ENCODE data around the gene PACC1.
"Not testable (repeated sequence)": the region's sequence is repeated elsewhere in the genome, so short reads cannot be mapped to it uniquely, and the experiment has no call there.

PACC1 gene

DNA sequence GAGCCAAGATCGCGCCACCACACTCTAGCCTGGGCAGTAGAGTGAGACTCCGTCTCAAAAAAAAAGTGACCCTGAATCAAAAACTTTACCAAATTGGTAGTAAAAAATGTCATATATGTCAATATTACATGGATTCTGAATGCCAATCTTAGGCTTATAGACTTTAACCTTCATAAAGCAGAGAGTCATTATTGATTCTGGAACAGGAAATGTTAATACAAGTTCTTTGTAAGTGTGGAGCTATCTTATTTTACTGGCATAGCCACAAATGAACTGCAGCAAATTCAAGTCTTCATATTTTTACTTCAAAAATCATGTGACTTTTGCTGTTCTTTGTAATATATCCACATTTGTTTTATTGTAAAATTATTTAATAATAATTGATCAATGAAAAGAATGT lies 88.1 kb downstream of the PACC1 start:
- no peak for DNase-seq (ENCODE audit: low read depth)

DNA sequence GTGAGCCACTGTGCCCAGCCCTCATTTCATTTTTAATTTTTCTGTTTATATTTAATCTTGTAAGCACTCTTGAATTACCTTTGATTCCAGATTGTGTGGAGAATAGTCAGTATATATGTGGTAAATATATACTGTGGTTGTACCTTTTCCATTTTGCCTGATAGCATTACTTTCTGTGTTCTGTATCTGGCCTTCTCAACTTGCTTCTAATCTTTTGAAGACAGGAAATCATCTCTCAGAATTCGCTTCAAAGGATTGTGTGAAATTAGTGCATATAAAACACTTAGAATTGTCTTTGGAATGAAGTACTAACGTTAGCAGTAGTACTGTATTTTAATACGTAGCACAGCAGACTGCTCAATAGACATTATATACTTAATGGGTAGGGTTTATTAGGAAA lies 91.6 kb downstream of the PACC1 start:
- no peak for DNase-seq (ENCODE audit: low read depth)

DNA sequence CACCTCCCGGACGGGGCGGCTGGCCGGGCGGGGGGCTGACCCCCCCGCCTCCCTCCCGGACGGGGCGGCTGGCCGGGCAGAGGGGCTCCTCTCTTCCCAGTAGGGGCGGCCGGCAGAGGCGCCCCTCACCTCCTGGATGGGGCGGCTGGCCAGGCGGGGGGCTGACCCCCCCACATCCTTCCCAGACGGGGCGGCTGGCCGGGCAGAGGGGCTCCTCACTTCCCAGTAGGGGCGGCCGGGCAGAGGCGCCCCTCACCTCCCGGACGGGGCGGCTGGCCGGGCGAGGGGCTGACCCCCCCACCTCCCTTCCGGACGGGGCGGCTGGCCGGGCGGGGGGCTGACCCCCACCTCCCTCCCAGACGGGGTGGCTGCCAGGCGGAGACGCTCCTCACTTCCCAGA lies 93.7 kb downstream of the PACC1 start:
- DNase-seq (ENCODE audit: low read depth): not testable (repeated sequence)

DNA sequence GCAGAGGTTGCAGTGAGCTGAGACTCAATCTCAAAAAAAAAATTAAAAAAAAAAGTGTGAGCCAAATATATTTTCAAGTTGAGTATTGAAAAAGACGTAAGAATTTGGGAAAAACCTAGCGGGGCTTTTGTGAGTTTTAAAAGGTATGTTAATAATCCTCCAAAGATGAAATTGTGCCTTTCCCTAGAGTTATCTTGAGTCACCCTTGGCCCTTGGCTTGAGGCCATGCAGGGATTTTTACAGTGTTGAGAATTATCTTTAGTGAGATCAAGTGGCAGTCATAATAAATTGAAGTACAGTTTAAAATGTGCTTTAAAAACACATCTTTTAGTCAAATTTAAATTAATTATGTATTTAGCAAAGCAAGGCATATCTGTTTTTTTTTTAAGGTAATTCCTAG lies 96.8 kb downstream of the PACC1 start:
- no peak for DNase-seq (ENCODE audit: low read depth)

DNA sequence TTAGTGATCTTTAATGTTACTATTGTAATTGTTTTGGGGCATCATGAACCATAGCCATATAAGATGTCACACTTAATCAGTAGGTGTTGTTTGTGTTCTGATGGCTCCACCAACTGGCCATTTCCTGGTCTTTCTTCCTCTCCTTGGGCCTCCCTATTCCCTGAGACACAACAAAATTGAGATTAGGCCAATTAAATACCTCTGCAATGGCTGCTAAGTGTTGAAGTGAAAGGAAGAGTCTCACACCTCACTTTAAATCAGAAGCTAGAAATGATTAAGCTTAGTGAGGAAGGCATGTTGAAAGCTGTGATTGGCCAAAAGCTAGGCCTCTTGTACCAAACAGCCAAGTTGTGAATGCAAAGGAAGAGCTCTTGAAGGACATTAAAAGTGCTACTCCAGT lies 98.8 kb downstream of the PACC1 start:
- no peak for DNase-seq (ENCODE audit: low read depth)

DNA sequence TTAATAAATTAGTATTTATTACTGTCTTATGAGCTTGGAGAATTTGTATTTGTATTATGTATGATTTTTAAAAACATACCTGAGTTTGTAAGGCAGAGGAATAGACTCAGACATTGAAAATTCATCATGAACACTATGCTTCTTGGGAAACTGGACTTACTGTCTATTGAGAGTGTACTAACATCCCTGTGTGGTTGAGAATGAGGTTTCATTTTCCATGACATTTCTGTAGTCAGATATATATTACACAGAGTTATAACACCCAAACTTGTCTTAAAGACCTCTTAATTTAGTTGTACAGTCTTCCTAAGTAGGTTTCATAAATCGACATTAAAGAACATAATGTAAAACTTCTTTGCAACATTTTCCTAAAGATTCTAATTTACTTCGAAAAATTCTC lies 99.5 kb downstream of the PACC1 start:
- no peak for DNase-seq (ENCODE audit: low read depth)
